GM20431 (cell line): ENCODE results near the gene PRMT1.

Experiments used
- in situ Hi-C: fragments of 300-500 bp; cut with MseI, MboI; formaldehyde crosslinking; loops from one replicate; pipeline ENCODE4 v1.15.0; 2020; ENCODE audit warnings: low sequenced_read_pairs; ENCODE audit not compliant: unreplicated experiment

Gene PRMT1

DNA sequence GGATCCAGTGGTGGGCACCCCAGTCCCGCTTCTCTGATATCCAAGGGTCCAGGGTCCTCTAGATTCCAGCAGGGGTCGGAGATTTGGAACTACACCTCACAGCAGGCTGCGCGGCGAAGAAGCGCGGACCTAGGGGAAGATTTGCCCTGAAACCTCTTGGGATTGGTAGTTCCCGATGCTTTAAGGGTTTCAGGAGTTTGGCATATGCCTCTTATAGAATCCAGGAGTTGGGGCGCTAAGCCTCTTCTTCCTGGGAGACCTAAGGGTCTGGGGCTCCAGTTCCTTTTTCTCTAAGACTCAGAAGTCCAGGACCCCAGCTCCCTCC is 11.0 kb upstream of the PRMT1 start:
- in situ Hi-C loops, result no loop called here

DNA sequence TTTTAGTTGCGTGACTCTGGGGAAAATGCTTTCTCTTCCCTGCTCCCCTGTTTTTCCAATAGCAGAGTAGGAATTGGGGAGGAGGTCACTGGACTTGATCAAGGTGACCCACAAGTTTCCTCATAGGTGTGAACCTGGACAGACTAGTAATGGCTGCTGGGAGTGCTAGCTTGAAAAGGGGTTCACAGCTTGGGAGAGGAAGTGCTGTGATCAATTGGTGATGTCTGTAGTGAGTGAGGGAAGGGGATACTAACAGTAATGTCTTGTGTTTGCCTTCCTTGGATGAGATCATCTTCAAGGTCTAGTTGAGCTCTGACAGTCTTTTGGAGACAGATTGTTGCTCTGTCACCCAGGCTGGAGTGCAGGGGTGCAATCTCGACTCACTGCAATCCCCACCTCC is 9.6 kb upstream of the PRMT1 start:
- in situ Hi-C loops, result no loop called here

DNA sequence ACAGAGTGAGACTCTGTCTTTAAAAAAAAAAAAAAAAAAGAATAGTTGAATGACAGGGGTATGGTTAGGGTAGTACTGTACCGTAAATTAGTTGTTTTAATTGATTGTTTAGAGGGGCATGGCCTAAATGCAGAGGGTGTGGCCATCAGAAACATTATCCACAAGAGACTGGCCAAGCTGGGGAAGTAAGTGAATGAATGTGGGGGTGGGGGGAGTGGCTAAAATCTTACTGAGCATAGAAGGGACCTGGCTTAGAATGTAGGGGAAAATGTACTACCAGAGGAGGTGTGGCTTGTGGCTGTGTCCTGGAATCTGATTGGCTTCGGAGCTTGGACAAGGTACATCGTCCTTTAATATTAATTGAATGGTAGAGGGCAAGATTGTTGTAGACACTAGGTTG is 7.6 kb upstream of the PRMT1 start:
- in situ Hi-C loops, result no loop called here

DNA sequence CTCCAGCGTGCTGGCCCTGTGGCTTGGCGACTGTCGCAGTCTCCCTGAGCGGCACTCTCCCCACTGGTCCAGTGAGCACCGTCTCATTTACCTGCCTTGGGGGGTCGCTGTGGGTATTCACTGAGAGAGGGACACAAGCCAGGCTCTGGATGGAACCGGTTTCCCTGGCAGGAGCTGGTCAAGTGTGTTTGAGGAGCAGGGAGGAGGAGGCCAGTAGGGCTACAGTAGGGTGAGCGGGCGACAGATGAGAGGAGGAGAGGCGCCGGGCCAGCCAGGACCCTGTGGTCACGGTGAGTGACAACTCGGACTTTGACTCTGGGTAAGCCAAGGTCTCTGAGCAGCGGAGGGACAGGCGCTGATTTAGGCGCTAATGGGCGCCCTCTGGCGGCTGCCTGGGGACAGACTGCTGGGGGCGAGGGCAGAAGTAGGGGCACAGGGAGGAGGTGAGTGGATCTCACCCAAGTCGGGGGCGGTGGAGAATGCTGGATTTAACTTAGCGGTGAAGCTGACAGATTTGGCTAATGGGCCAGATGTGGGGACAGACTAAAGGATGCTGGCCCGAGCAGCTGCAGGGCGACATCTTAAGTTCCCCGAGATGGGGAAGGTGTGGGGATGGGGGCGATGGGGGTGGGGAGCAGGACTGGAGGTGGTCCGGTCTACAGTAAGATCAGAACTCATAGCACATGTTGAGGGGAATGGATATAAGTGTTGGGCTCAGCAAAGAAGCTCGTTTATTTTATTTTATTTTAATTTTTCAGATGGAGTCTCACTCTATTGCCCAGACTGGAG is 4.7 kb upstream of the PRMT1 start:
- in situ Hi-C loops, result no loop called here

DNA sequence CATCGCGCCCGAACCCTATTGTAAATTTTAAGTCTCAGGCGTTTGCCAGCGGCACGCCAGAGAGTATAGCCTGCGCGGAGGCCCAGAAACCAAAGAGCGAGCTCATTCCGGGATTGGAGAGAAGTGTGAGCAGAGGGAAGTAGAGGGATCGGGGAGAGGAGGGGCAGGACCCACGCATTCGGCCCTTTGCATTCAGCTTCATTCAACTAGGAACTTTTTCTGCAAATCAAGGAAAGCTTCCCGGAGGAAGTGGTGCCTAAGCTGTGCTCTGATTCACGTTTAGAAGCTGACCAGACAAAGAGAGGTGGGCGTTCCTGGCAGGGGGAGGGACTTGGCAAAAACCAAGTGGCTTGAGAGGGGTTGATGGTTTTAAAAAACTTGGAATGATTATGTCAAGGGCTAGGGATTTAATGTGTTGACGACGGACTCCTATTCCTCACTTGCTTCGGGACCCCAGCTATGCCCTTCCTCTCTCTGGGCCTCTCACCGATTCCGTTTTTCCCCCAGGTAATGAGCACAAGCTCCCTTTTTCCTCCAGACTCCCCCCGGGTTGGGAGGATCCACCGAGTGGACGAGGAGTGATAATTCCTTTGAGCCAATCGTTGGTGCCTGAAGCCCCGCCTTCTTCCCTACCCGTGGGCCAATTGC is 811 bp upstream of the PRMT1 start:
- in situ Hi-C loops, result no loop called here

DNA sequence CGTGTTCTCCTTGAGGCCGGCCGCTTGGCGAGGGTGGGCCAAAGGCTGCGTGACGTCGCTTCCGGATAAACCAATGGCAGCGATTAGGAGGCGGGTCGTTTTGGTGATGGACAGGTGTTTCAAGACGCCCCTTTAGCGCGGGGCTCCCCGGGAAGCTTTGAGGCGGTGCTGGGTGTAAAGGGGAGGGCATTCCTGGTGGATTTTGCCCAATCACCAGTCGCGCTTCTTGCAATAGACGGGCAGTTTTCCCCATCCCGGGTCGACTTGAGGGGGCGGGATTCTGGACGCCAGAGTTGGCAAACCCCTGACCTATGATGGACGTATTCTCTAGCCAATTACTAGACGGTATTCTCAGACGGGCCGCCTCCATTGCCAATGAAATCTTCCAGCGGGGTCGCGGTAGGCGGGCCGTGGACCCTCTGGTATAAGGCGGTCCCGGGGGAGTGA is 264 bp upstream of the PRMT1 start:
- in situ Hi-C loops, result no loop called here

DNA sequence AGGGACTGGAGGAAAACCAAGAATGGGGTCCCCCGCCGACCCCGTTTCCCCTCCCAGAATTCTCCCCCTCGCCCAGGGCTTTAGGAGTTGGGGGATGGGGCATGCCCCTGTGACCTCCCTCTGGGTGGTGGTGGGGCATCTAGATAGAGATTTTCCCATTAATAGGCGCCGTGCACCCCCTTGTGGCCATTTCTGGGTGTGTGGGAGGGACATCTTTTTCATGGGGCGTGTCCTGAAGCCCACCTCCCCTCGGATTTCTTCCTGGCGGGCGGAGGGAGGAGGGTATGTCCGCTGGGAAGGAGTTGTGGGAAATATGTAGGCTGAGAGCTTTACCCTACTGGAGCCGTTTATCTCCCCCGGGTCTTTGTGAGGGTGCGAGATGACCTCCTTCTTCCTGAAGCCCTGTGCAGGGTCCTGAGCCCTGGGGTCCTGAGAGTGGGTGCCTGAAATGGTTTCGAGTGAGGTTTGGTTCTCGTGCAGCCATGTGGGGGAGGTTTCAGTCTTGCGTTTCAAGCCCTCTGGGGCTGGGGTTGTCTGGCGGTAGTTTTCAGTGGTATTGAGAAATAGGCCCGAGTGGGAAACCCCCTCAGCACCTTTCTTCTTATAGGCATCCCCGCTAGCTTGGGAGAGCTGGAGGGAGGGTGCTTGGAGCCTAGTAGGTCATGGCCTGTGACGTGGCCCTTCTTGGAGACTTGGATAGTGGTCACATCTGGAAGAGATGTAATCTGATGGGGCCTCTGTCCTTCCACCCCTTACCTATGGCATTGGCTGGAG is 1.0 kb downstream of the PRMT1 start:
- in situ Hi-C loops, result no loop called here

DNA sequence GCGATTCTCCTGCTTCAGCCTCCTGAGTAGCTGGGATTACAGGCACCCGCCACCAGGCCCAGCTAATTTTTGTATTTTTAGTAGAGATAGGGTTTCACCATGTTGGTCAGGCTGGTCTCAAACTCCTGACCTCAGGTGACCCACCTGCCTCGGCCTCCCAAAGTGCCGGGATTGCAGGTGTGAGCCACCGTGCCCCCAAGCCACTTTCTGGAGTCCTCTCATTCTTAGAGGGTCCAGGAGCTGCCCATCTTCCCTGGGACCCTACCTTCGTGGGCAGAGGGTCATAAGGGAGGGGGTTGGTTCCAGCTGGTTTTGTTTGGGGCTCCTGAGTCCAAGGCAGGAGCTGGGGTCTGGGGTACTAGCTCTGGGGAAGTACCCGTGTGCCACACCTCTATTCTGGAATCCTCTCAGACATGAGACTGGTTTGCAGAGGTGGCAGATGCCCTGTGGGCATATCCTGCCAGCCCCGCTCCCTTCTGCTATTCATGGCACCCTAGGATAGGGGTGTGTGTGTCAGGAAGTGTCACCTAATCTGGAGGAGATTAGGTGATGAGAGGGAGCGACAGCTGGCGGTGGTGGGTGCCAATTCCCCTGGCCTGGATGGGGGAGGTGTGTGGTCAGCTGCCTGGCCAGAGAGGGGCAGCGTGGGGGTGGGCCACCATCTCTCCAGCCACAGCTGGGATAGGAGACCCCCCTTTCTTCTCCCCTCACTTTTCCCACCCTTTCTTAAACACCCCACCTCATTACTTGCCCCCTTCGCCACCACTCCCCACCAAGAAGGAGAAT is 2.1 kb downstream of the PRMT1 start:
- in situ Hi-C loops, result no loop called here

DNA sequence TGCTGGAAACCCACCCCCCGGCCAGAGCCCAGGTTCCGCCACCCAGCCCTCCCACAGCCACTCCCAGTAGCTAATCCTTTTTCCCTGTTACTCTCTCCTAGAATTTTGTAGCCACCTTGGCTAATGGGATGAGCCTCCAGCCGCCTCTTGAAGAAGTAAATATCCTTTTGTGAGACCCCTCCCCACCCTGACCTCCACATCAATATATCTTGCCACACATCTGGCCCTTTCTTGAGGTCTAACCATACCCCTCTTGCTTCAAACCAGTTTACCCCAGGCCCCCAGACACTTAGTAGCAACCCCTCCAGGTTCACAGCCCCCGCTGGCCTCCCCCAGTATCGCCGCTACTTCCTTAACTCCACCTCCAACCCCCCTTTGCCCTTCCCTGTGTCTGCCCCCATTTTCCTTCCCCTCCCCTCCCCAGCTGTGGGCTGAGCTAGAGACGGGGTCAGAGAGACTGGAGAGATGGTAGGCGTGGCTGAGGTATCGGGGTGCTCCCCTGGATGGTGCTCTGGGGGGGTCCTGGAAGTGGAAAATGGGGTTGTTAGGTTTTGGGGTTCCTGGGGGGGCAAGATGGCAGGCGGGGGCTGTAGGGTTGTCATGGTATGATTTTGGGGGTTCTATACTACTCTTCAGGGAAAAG is 2.8 kb downstream of the PRMT1 start:
- in situ Hi-C loops, result no loop called here

DNA sequence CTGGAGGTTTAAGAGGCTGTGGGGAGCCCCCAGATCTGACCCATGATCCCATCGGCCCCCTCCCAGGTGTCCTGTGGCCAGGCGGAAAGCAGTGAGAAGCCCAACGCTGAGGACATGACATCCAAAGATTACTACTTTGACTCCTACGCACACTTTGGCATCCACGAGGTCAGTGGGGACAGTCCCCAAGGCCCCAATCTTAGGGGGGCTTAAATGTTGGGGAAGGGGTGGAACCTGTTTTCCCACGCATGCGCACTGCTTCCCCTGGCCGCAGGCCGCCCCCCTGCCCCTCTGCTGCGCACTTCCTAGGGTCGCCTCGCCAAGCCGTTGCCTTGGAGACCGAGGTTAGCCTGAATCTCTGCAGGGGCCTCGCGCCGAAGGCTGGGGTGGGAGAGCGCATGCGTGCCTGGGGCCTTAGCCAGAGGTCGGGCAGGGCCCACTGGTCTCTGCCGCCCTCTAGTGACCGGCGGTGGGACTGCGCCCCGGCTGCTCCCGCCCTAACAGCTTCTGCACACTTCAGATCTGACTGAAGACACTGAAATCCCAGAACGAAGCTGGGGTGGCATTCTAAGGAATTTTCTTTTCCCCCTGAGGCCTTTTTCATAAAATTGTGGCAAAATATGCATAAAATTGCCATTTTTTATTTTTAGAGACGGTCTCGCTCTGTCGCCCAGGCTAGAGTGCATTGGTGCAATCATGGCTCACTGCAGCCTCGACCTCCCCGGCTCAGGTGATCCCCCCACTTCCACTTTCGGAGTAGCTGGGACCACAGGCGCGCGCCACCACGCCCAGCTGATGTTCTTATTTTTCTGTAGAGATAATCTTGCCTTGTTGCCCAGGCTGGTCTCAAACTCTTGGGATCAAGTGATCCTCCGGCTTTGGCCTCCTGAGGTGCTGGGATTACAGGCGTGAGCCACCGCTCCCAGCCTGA is 3.6 kb downstream of the PRMT1 start:
- in situ Hi-C loops, result no loop called here

DNA sequence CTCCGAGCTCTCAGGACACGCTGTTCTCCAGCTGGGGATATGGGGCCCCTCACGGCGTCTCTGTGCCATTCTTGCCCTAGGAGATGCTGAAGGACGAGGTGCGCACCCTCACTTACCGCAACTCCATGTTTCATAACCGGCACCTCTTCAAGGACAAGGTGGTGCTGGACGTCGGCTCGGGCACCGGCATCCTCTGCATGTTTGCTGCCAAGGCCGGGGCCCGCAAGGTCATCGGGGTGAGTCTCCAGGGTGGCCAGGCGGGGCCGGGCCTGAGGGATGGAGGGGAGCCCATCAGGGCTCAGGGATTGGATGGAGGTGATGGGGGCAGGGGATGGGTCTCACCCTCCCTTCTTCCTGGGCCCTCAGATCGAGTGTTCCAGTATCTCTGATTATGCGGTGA is 4.8 kb downstream of the PRMT1 start:
- in situ Hi-C loops, result no loop called here

DNA sequence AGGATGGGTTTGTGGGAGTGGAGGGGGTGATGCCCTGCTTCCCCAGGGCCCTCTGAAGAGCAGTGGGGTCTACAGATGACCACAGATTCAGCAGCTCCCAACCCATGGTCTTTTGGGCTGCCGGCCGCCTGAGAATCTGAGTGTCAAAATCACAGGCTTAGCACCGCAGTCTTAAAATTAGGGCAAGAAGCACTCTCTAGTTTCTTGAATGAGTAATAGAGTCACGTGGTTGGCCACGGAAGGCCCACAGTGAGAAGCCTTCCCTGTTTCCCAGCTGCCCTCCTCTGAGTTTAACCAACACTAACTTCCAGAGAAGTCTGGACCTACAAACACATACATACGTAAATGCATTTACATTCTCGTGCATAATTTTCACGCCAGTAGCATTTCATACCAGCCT is 5.2 kb downstream of the PRMT1 start:
- in situ Hi-C loops, result no loop called here

DNA sequence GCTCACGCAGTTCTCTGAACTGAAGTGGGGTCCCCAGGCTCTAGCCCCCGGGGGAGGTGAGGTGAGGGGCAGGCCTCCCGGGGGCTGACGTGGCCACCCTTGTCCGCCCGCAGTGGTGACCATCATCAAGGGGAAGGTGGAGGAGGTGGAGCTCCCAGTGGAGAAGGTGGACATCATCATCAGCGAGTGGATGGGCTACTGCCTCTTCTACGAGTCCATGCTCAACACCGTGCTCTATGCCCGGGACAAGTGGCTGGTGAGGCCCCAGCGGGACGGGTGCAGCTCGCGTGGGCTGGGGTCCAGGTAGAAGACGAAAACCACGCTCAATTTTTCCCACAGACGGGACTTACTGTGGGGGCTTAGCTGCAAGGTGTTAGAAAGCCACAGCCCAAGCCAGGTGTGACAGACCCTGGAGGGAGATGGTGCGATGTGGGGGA is 6.8 kb downstream of the PRMT1 start:
- in situ Hi-C loops, result no loop called here

DNA sequence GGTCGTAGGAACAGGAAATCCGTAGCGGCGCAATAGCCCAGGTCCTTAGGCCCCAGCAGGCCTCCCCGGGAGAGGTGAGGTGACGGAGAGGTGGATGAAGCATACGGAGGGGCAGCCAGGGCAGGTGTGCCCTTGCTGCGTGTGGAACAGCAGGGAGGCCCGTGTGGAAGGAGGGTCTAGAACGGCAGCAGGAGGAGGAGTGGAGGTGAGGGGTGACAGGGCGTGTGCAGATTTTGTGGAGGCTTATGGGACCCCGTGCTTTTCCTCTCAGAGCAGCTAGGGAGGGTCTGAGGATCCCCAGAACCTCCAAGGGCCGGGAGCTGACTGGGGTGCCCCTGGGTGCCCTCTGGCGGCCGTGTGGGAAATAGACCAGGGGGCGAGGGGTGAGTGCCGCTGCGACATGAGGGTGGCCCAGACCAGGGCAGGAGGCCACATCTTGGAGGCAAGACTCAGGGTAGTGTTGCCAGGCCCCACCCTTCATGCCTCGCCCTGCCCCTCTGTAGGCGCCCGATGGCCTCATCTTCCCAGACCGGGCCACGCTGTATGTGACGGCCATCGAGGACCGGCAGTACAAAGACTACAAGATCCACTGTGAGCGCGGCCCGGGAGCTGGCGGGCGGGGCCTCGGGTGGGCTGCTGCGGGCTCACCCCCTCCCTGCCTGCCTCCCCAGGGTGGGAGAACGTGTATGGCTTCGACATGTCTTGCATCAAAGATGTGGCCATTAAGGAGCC is 7.3 kb downstream of the PRMT1 start:
- in situ Hi-C loops, result no loop called here

DNA sequence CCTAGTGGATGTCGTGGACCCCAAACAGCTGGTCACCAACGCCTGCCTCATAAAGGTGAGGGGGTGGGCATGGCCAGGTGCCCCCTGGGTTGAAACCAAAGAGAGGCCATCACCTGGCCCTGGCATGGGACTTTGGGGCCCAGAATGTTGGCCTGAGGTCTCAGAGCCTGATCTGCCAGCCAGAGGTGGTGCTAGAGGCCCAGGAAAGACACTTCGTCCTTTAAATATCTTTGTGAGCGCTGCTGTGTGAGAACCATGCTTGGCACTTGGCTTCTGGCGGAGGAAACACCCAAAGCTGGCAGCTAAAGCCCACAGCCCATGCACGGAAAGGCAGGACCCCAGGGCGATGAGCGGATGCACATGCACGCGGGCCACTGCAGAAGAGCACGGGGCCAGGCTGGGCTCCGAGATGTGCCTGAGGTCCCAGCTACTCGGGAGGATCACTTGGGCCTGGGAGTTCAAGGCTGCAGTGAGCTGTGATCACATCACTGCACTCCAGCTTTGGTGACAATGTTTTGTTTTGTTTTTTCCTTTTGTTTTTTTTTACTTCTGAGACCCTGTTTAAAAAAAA is 8.0 kb downstream of the PRMT1 start:
- in situ Hi-C loops, result no loop called here

DNA sequence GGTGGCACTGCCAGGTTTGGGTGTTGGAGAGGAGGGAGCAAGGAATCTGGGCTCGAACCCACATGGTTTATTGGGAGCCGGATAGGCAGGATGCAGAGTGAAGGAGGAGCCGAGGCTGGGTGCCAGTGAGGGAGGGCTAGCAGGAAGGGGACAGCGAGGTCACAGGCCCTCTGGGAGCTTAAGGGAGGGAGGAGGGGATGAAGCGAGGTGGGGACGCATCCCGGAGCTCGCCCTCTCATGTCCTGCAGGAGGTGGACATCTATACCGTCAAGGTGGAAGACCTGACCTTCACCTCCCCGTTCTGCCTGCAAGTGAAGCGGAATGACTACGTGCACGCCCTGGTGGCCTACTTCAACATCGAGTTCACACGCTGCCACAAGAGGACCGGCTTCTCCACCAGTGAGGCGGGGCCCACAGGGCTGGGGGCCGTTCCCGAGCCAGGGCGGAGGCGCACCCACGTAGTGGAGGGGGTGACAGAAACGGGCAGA is 8.8 kb downstream of the PRMT1 start:
- in situ Hi-C loops, result no loop called here

DNA sequence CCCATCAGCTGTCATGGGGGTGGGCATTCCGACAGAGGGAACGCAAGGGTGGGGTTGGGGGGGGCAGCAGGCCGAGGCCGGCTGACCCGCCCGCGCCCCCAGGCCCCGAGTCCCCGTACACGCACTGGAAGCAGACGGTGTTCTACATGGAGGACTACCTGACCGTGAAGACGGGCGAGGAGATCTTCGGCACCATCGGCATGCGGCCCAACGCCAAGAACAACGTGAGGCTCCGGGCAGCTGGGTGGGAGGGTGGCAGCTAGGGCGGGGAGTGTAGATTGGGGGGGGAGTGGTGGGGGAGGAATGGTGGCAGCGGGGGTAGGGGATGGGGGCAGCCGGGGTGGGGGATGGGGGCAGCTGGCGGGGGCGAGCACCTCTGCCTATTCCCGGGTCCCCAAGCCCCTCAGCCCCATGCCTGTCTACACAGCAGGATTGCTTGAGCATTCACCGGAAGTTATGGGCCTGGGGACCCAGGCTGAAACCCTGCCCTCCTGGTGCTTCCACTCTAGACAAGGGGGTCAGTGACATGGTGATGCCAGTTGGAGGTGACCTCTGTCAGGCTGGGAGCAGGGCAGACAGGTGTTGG is 9.5 kb downstream of the PRMT1 start:
- in situ Hi-C loops, result no loop called here
